IMR-90 (cell line): ENCODE measurements around the gene COX14.

Source experiments
- RAD21 ChIP-seq: IDR thresholded peaks from 2 replicates; pipeline ENCODE4 v1.6.1; 2012; ENCODE audit warnings: low read length, improper control_type of control experiment
- TF ChIP-seq, protein P1 (sequence below): conservative IDR thresholded peaks from 2 replicates; pipeline ENCODE4 v1.5.1; 2012; ENCODE audit warnings: mild to moderate bottlenecking, low read depth, low read length, improper control_type of control experiment

DNA sequence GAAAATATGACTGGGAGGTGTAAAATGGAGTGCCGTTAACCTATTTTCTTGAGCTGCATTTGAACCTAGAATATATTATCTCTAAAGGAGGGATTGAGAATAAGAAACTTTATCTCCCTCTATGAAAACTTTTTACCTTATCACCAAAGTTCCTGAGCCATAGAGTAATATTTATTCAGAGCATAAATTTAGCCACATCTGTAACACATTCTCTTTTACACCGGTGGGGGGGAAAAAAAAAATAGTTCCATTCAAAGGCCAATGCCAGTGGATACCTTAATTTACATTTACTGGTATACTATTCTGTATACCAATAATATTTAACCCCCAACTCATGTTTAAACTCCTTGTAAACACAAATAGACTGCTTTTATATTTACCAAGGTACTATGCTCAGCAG is 33.4 kb downstream of the COX14 start:
- TF ChIP-seq RAD21, result no peak
- TF ChIP-seq, protein P1, sequence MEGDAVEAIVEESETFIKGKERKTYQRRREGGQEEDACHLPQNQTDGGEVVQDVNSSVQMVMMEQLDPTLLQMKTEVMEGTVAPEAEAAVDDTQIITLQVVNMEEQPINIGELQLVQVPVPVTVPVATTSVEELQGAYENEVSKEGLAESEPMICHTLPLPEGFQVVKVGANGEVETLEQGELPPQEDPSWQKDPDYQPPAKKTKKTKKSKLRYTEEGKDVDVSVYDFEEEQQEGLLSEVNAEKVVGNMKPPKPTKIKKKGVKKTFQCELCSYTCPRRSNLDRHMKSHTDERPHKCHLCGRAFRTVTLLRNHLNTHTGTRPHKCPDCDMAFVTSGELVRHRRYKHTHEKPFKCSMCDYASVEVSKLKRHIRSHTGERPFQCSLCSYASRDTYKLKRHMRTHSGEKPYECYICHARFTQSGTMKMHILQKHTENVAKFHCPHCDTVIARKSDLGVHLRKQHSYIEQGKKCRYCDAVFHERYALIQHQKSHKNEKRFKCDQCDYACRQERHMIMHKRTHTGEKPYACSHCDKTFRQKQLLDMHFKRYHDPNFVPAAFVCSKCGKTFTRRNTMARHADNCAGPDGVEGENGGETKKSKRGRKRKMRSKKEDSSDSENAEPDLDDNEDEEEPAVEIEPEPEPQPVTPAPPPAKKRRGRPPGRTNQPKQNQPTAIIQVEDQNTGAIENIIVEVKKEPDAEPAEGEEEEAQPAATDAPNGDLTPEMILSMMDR, result no peak
